Gastrocnemius medialis (tissue), 4 donors: ENCODE measurements around the gene BBOF1. TPM values are rescaled to one million over a fixed set of nuclear protein-coding genes. Genes with fewer than 3 reads are reported as not detected.

Experiments used
- ATAC-seq, 2 donors: fragments of 150-250 bp; one replicate each; pipeline ENCODE4 v1.9.1; 2016
- DNase-seq, 2 donors: peaks; one replicate each; pipeline ENCODE4 v3.0.0-alpha.2; 2019
- H3K27ac ChIP-seq, 4 donors: fragments of 200-600 bp; sonication (generic); 1 replicate in 1 of 4; 2 replicates in 3 of 4; pipeline ENCODE4 v1.5.1; 2016 to 2018; ENCODE audit warnings: mild to moderate bottlenecking in 2 of 4, moderate library complexity in 1 of 4
- H3K27me3 ChIP-seq, 3 donors: fragments of 200-600 bp; sonication (generic) in 2 of 3; 1 replicate in 1 of 3; 2 replicates in 2 of 3; pipeline versions ENCODE4 v1.5.1 to v1.6.0; 2016 to 2019; ENCODE audit warnings: mild to moderate bottlenecking in 1 of 3, moderate library complexity in 1 of 3
- H3K36me3 ChIP-seq, 2 donors: fragments of 200-600 bp; sonication (generic) in 1 of 2; one replicate each; pipeline ENCODE4 v1.5.1; 2017 to 2018
- H3K4me1 ChIP-seq, 2 donors: fragments of 200-600 bp; sonication (generic) in 1 of 2; one replicate each; pipeline ENCODE4 v1.5.1; 2016 to 2017; ENCODE audit warnings: mild to moderate bottlenecking in 2 of 2
- H3K4me3 ChIP-seq, 4 donors: fragments of 200-600 bp; sonication (generic) in 3 of 4; 1 replicate in 1 of 4; 2 replicates in 3 of 4; pipeline ENCODE4 v1.5.1; 2016 to 2019; ENCODE audit warnings: mild to moderate bottlenecking in 2 of 4
- H3K9me3 ChIP-seq, 3 donors: fragments of 200-600 bp; sonication (generic) in 2 of 3; 1 replicate in 1 of 3; 2 replicates in 2 of 3; pipeline ENCODE4 v1.5.1; 2016 to 2019
- CTCF ChIP-seq, 5 experiments: fragments of 450-650 bp in 3 of 5; fragments of 200-600 bp in 2 of 5; sonication (generic) in 2 of 5; IDR thresholded peaks in 4 of 5; conservative IDR thresholded peaks in 1 of 5; 1 replicate in 4 of 5; 2 replicates in 1 of 5; pipeline ENCODE4 v1.5.1; 2016 to 2019; ENCODE audit warnings: antibody characterized with exemption in 5 of 5, mild to moderate bottlenecking in 3 of 5, moderate library complexity in 3 of 5
- POLR2A ChIP-seq, 2 donors: fragments of 450-650 bp; IDR thresholded peaks; one replicate each; pipeline ENCODE4 v1.6.1; 2017; ENCODE audit warnings: antibody characterized with exemption in 2 of 2, mild to moderate bottlenecking in 2 of 2, moderate library complexity in 2 of 2
- in situ Hi-C, 4 donors: fragments of 200-750 bp; cut with MboI; loops; one replicate each; pipeline versions ENCODE4 v1.15.0 to v1.8.0; 2017; ENCODE audit warnings: low sequenced_read_pairs in 4 of 4
- intact Hi-C: fragments of 100-400 bp; cut with DNase I; formaldehyde crosslinking; loops from one replicate; pipeline ENCODE4 v1.15.1; 2023; ENCODE audit warnings: low total_unique reads
- total RNA-seq, 4 donors: library from RNA; depleted of rRNA; stranded (reverse); fragments of >200 nt; gene quantifications; one replicate each; pipeline versions ENCODE4 v1.1.0 to v1.2.3, GENCODE V29; 2016

Gene BBOF1
- total RNA-seq, 4 donors from 2014 or later: 0.95 to 8.7 (median 1.9) TPM

GRCh38 chr14:74081491-74081890 lies 62.3 kb downstream of the BBOF1 start:
- in situ Hi-C loops (no loop called here), intact Hi-C loops (loop anchor here (10.0 kb wide), 1 partner anchor 357 kb away; no protein-coding TSS in a partner anchor)
- Histone ChIP-seq H3K27ac (peak overlapping the region in 1 of 4 donors; percentile 50), H3K4me1 (peaks cover 24 to 34% of the 10 kb centered on the region in 2 donors), H3K4me3 (no peak overlapping the region), H3K9me3 (no peaks in the 10 kb centered on the region), H3K27me3 (no peaks in the 10 kb centered on the region), H3K36me3 (no peaks in the 10 kb centered on the region)
- no peak for ATAC-seq
- TF ChIP-seq POLR2A (IDR thresholded peaks at IDR 0.05) (no peak), CTCF (IDR thresholded peaks at IDR 0.05 in 4 of 5, conservative IDR thresholded peaks at IDR 0.05 in 1 of 5) (no peak)
- no peak for DNase-seq

- in situ Hi-C loops (no loop called here), intact Hi-C loops (loop anchor here (10.0 kb wide), 1 partner anchor 358 kb away; no protein-coding TSS in a partner anchor)
- TF ChIP-seq CTCF (IDR thresholded peaks at IDR 0.05 in 4 of 5, conservative IDR thresholded peaks at IDR 0.05 in 1 of 5) (no peak), POLR2A (IDR thresholded peaks at IDR 0.05) (no peak)
- no peaks in the 10 kb centered on the region for H3K9me3 ChIP-seq
- ATAC-seq (no peak), DNase-seq (no peak)
- H3K4me3 ChIP-seq: peak overlapping the region in 3 of 4 donors; percentile 59 to 98 (median 76)
- H3K27ac ChIP-seq: peak overlapping the region; percentile 82 to 96 (median 93)
- no peaks in the 10 kb centered on the region for H3K36me3 ChIP-seq
- peaks cover 26 to 39% of the 10 kb centered on the region in 2 donors for H3K4me1 ChIP-seq
- H3K27me3 ChIP-seq: no peaks in the 10 kb centered on the region
These were observed 64.0 kb downstream of the BBOF1 start for GRCh38 chr14:74083161-74083560.

- intact Hi-C loops: loop anchor here (1.0 to 10.0 kb wide), 4 partner anchors 65 to 409 kb away; partner anchors contain the start of genes BBOF1, COQ6, ENTPD5 and FAM161B
- TF ChIP-seq POLR2A (IDR thresholded peaks at IDR 0.05) (no peak), CTCF (IDR thresholded peaks at IDR 0.05 in 4 of 5, conservative IDR thresholded peaks at IDR 0.05 in 1 of 5) (no peak)
- peak; percentile 13 to 18 for ATAC-seq
These were observed 64.7 kb downstream of the BBOF1 start for GRCh38 chr14:74083784-74084276.

GRCh38 chr14:74084277-74085046 lies 65.3 kb downstream of the BBOF1 start, which contains the start of the genes ALDH6A1 and LIN52:
TSS of gene ALDH6A1 (minus strand) at chr14:74084453. CDS start at chr14:74084394, 59 bp downstream.
TSS of gene LIN52 (plus strand) at chr14:74084956. CDS start at chr14:74084975, 19 bp downstream.
- Histone ChIP-seq H3K27ac (peak within 1 kb of the TSS; percentile 88 to 96 (median 93)), H3K27me3 (no peaks in the 10 kb centered on the region), H3K36me3 (no peaks in the 10 kb centered on the region), H3K4me3 (peak within 1 kb of the TSS; percentile 59 to 98 (median 84)), H3K9me3 (no peaks in the 10 kb centered on the region), H3K4me1 (peaks cover 26 to 39% of the 10 kb centered on the region in 2 donors)
- intact Hi-C loops: loop anchor here (1.0 to 10.0 kb wide), 4 partner anchors 65 to 408 kb away; partner anchors contain the start of genes BBOF1, COQ6, ENTPD5 and FAM161B
- peak; percentile 100 for DNase-seq
- TF ChIP-seq CTCF (IDR thresholded peaks at IDR 0.05 in 4 of 5, conservative IDR thresholded peaks at IDR 0.05 in 1 of 5) (peak in 3 of 5 experiments; percentile 24 to 42 (median 27)), POLR2A (IDR thresholded peaks at IDR 0.05) (peak; percentile 95 to 96)
- peak; percentile 95 to 96 for ATAC-seq
- in situ Hi-C loops: no loop called here

More at GRCh38 chr14:74083784-74084276, 64.7 kb downstream of the BBOF1 start:
- H3K36me3 ChIP-seq: no peaks in the 10 kb centered on the region
- H3K4me1 ChIP-seq: peaks cover 26 to 39% of the 10 kb centered on the region in 2 donors
- peak overlapping the region; percentile 82 to 96 (median 93) for H3K27ac ChIP-seq
- no peaks in the 10 kb centered on the region for H3K9me3 ChIP-seq
- in situ Hi-C loops: no loop called here
- no peak for DNase-seq
- H3K27me3 ChIP-seq: no peaks in the 10 kb centered on the region
- H3K4me3 ChIP-seq: peak overlapping the region; percentile 59 to 98 (median 82)
